Brain microvascular endothelial cell (primary cell): Measurements from ENCODE around the gene PA2G4.

Source experiments
- DNase-seq: peaks from one replicate; pipeline ENCODE4 v3.0.0-alpha.2; 2020
- H3K27ac ChIP-seq: fragments of 250-450 bp; sonication (Bioruptor Pico); 2 replicates; pipeline ENCODE4 v1.5.1; 2020; ENCODE audit warnings: mild to moderate bottlenecking, moderate library complexity
- H3K27me3 ChIP-seq: fragments of 250-450 bp; sonication (Bioruptor Pico); replicated peaks from 2 replicates; pipeline ENCODE4 v1.5.1; 2020; ENCODE audit warnings: mild to moderate bottlenecking
- H3K36me3 ChIP-seq: fragments of 250-450 bp; sonication (Bioruptor Pico); replicated peaks from 2 replicates; pipeline ENCODE4 v1.5.1; 2020; ENCODE audit warnings: mild to moderate bottlenecking
- H3K4me3 ChIP-seq: 2 replicates; pipeline ENCODE4 v1.5.1; 2011; ENCODE audit warnings: low read depth, mild to moderate bottlenecking, control low read depth, low read length, moderate library complexity
- CTCF ChIP-seq: IDR thresholded peaks from 2 replicates; pipeline ENCODE4 v1.5.1; 2011; ENCODE audit warnings: low read depth, mild to moderate bottlenecking, moderate library complexity, low read length, control low read depth, inconsistent platforms; ENCODE audit errors: missing control alignments
- in situ Hi-C: cut with HindIII; loops from 2 replicates; pipeline ENCODE4 v1.10.0; 2017; ENCODE audit warnings: low sequenced_read_pairs, low pct_ligation_motif_present

Gene PA2G4

GRCh38 chr12:56158926-56159461 is 54.6 kb downstream of the PA2G4 start:
- peaks cover 46% of the 10 kb centered on the region for H3K36me3 ChIP-seq
- in situ Hi-C loops: no loop called here

GRCh38 chr12:56159482-56160192 is 55.3 kb downstream of the PA2G4 start:
- no peak for TF ChIP-seq CTCF
- H3K27me3 ChIP-seq: no peaks in the 10 kb centered on the region
- H3K27ac ChIP-seq: peak overlapping the region; percentile 95
- peaks cover 50% of the 10 kb centered on the region for H3K36me3 ChIP-seq
- in situ Hi-C loops: no loop called here
- peak overlapping the region; percentile 99 for H3K4me3 ChIP-seq
- DNase-seq: no peak

More at GRCh38 chr12:56158926-56159461, 54.6 kb downstream of the PA2G4 start:
- H3K27ac ChIP-seq: peak overlapping the region; percentile 95
- no peak for TF ChIP-seq CTCF
- DNase-seq: peak; percentile 59
- H3K4me3 ChIP-seq: peak overlapping the region; percentile 99
- no peaks in the 10 kb centered on the region for H3K27me3 ChIP-seq

- TF ChIP-seq CTCF: no peak
- in situ Hi-C loops: no loop called here
- peak; percentile 52 for DNase-seq
- Histone ChIP-seq H3K36me3 (peaks cover 55% of the 10 kb centered on the region), H3K27ac (peak overlapping the region; percentile 13), H3K27me3 (no peaks in the 10 kb centered on the region), H3K4me3 (peak overlapping the region; percentile 99)
These were observed 55.9 kb downstream of the PA2G4 start for GRCh38 chr12:56160193-56160763.

GRCh38 chr12:56160894-56161689 is 56.7 kb downstream of the PA2G4 start:
- in situ Hi-C loops: no loop called here
- H3K27ac ChIP-seq: no peak overlapping the region
- H3K4me3 ChIP-seq: peak overlapping the region; percentile 99
- no peaks in the 10 kb centered on the region for H3K27me3 ChIP-seq
- peaks cover 62% of the 10 kb centered on the region for H3K36me3 ChIP-seq
- TF ChIP-seq CTCF: no peak
- no peak for DNase-seq

GRCh38 chr12:56161690-56162351 is 57.5 kb downstream of the PA2G4 start:
- DNase-seq: no peak
- no peak overlapping the region for H3K27ac ChIP-seq
- H3K4me3 ChIP-seq: peak overlapping the region; percentile 99
- no peaks in the 10 kb centered on the region for H3K27me3 ChIP-seq
- H3K36me3 ChIP-seq: peaks cover 67% of the 10 kb centered on the region
- in situ Hi-C loops: no loop called here
- TF ChIP-seq CTCF: no peak
